Tibial nerve (tissue), 4 donors: ENCODE measurements around the gene SCN8A.

Experiments used
- CTCF ChIP-seq, 5 experiments: fragments of 200-600 bp in 3 of 5; fragments of 450-650 bp in 2 of 5; sonication (generic) in 3 of 5; IDR thresholded peaks; one replicate each; pipeline ENCODE4 v1.5.1; 2016 to 2019; ENCODE audit warnings: antibody characterized with exemption in 5 of 5, mild to moderate bottlenecking in 3 of 5, moderate library complexity in 2 of 5
- EP300 ChIP-seq, 2 donors: sonication (generic); formaldehyde crosslinking; IDR thresholded peaks; one replicate each; pipeline ENCODE4 v1.6.1; 2017; ENCODE audit warnings: antibody characterized with exemption in 2 of 2, mild to moderate bottlenecking in 1 of 2
- POLR2A ChIP-seq, 2 donors: fragments of 450-650 bp; IDR thresholded peaks; one replicate each; pipeline ENCODE4 v1.6.1; 2017; ENCODE audit warnings: antibody characterized with exemption in 2 of 2, mild to moderate bottlenecking in 2 of 2, moderate library complexity in 2 of 2

GRCh38 chr12:51662728-51663154, 71.7 kb downstream of the SCN8A start:
- TF ChIP-seq CTCF (IDR thresholded peaks at IDR 0.05) (no peak), POLR2A (IDR thresholded peaks at IDR 0.05) (no peak), EP300 (IDR thresholded peaks at IDR 0.05) (no peak)
